ENCODE results near the gene LHFPL3. TPM values are rescaled to one million over a fixed set of nuclear protein-coding genes. Genes with fewer than 3 reads are reported as not detected.

The LHFPL3 gene
- total and polyA plus RNA-seq, 2 of the 13 experiments (the other 11 are each of a cell fraction or from before 2014, with no cell fraction given) = not detected

DNA sequence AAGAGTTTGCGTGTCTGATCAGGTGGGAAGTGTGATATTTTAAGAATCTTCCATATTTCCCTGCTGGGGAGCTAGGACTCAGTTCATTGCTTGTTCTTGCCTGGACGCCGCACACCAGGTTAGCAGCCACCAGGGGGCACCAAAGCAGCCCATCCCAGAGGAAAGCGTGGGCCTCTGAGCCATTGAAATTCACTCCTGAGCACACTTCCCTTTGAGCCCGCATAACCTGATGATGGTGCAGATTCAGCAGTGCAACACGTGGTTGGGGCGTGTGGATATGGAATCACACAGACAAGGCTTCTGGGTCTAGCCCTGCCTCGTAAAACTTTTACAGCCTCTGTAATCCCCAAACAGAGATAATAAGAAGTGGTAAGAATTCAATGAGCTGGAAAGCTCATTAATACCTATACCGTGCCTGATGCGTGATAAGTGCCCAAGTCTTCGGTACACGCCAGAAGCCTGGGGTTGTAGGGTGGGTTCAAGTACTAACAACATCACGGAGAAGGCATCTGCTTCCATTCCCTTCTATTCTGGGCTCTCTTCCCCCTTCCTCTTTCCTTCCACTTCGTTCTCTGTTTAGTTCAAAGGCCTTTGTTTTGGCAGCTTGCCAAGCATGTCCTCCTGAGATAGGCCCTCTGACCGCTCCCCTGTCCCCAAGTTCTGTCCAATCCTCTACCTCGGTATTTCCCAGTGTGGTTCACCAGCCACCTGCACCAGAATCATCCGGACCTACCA is 555.5 kb downstream of the LHFPL3 start (continued):
- no peak for TF ChIP-seq ZZZ3 (CRISPR knock-in tag; IDR thresholded peaks at IDR 0.05; ENCODE audit: borderline replicate concordance)
- TF ChIP-seq ZKSCAN5 (CRISPR knock-in tag; IDR thresholded peaks at IDR 0.05) = no peak
- TF ChIP-seq ZNF775 (CRISPR knock-in tag; IDR thresholded peaks at IDR 0.05; ENCODE audit: borderline replicate concordance) = no peak
- TF ChIP-seq RNF219 (CRISPR knock-in tag; IDR thresholded peaks at IDR 0.05) = no peak
- TF ChIP-seq ZNF17 (CRISPR knock-in tag; IDR thresholded peaks at IDR 0.05) = no peak
- TF ChIP-seq JUND (CRISPR knock-in tag; IDR thresholded peaks at IDR 0.05) = no peak
- TF ChIP-seq MED13 (CRISPR knock-in tag; IDR thresholded peaks at IDR 0.05) = no peak
- TF ChIP-seq, protein P1, sequence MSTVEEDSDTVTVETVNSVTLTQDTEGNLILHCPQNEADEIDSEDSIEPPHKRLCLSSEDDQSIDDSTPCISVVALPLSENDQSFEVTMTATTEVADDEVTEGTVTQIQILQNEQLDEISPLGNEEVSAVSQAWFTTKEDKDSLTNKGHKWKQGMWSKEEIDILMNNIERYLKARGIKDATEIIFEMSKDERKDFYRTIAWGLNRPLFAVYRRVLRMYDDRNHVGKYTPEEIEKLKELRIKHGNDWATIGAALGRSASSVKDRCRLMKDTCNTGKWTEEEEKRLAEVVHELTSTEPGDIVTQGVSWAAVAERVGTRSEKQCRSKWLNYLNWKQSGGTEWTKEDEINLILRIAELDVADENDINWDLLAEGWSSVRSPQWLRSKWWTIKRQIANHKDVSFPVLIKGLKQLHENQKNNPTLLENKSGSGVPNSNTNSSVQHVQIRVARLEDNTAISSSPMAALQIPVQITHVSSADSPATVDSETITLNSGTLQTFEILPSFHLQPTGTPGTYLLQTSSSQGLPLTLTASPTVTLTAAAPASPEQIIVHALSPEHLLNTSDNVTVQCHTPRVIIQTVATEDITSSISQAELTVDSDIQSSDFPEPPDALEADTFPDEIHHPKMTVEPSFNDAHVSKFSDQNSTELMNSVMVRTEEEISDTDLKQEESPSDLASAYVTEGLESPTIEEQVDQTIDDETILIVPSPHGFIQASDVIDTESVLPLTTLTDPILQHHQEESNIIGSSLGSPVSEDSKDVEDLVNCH (CRISPR knock-in tag; IDR thresholded peaks at IDR 0.05) = no peak
- no peak for TF ChIP-seq ZSCAN30 (CRISPR knock-in tag; IDR thresholded peaks at IDR 0.05)
- peak; percentile 18; the same call in 1 of the 2 replicates for TF ChIP-seq FOXA3 (CRISPR knock-in tag; IDR thresholded peaks at IDR 0.05)
- TF ChIP-seq SIX4 (CRISPR knock-in tag; IDR thresholded peaks at IDR 0.05) = no peak
- TF ChIP-seq BHLHE40 (IDR thresholded peaks at IDR 0.05; ENCODE audit: low read length) = 0 out of 2 replicates have a peak, but pooled peaks have one; percentile 25
- TF ChIP-seq ZBED4 (CRISPR knock-in tag; IDR thresholded peaks at IDR 0.05; ENCODE audit: borderline replicate concordance) = peak; percentile 62; the same call in 1 of the 2 replicates
- no peak for TF ChIP-seq ZSCAN22 (CRISPR knock-in tag; IDR thresholded peaks at IDR 0.05)
- peak; percentile 35; the same call in 1 of the 2 replicates for TF ChIP-seq HDAC2 (CRISPR knock-in tag; IDR thresholded peaks at IDR 0.05)
- 0 out of 2 replicates have a peak, but pooled peaks have one; percentile 19 for TF ChIP-seq RXRA (CRISPR knock-in tag; IDR thresholded peaks at IDR 0.05)
- no peak for TF ChIP-seq ZNF703 (CRISPR knock-in tag; IDR thresholded peaks at IDR 0.05; ENCODE audit: borderline replicate concordance)
- no peak for TF ChIP-seq ZBTB2 (CRISPR knock-in tag; IDR thresholded peaks at IDR 0.05; ENCODE audit: low read depth)
- no peak for TF ChIP-seq NFIB (CRISPR knock-in tag; IDR thresholded peaks at IDR 0.05; ENCODE audit: borderline replicate concordance)
- TF ChIP-seq BRD4 (CRISPR knock-in tag; IDR thresholded peaks at IDR 0.05) = no peak
